ENCODE measurements around the gene ZSCAN5C.
"Not testable (repeated sequence)": the region's sequence is repeated elsewhere in the genome, so short reads cannot be mapped to it uniquely, and the experiment has no call there.

Gene ZSCAN5C

GRCh38 chr19:56174550-56174949, 27.5 kb upstream of the ZSCAN5C start:
- Histone ChIP-seq H3K27me3 (ENCODE audit: insufficient read depth, poor library complexity, severe bottlenecking) (peaks cover 5% of the 10 kb centered on the region), H3K27ac (replicated peaks) (no peak overlapping the region), H3K4me3 (replicated peaks; ENCODE audit: insufficient read depth, low read length) (no peak overlapping the region)
- TF ChIP-seq GABPA (IDR thresholded peaks at IDR 0.05; ENCODE audit: low read depth) (no peak), SPI1 (IDR thresholded peaks at IDR 0.05; ENCODE audit: borderline replicate concordance, low read depth) (no peak), CTCF (IDR thresholded peaks at IDR 0.05; ENCODE audit: insufficient read depth, low read length) (no peak), POLR2AphosphoS5 (IDR thresholded peaks at IDR 0.05; ENCODE audit: low read depth) (no peak), REST (IDR thresholded peaks at IDR 0.05; ENCODE audit: insufficient replicate concordance, low read depth) (no peak)
- no peak for DNase-seq (ENCODE audit: low read depth in 1 of 2, low spot score in 1 of 2)

GRCh38 chr19:56175861-56176307, 26.2 kb upstream of the ZSCAN5C start, which contains the start of gene GALP:
Gene GALP (plus strand): TSS chr19:56176008. CDS start chr19:56177109, 1,101 bp downstream.
- DNase-seq (ENCODE audit: low read depth in 1 of 2, low spot score in 1 of 2); H3K4me3 ChIP-seq (replicated peaks; ENCODE audit: insufficient read depth, low read length); H3K27me3 ChIP-seq (ENCODE audit: insufficient read depth, poor library complexity, severe bottlenecking); H3K27ac ChIP-seq (replicated peaks): not testable (repeated sequence)

- not testable (repeated sequence) for H3K27me3 ChIP-seq (ENCODE audit: insufficient read depth, poor library complexity, severe bottlenecking); DNase-seq (ENCODE audit: low read depth in 1 of 2, low spot score in 1 of 2); H3K4me3 ChIP-seq (replicated peaks; ENCODE audit: insufficient read depth, low read length); H3K27ac ChIP-seq (replicated peaks)
Measured at GRCh38 chr19:56176310-56176709, 25.8 kb upstream of the ZSCAN5C start.

- Histone ChIP-seq H3K27me3 (ENCODE audit: insufficient read depth, poor library complexity, severe bottlenecking) (peaks cover 5% of the 10 kb centered on the region), H3K27ac (replicated peaks) (no peak overlapping the region), H3K4me3 (replicated peaks; ENCODE audit: insufficient read depth, low read length) (no peak overlapping the region)
- no peak for TF ChIP-seq REST (IDR thresholded peaks at IDR 0.05; ENCODE audit: insufficient replicate concordance, low read depth)
- TF ChIP-seq SPI1 (IDR thresholded peaks at IDR 0.05; ENCODE audit: borderline replicate concordance, low read depth): no peak
- TF ChIP-seq CTCF (IDR thresholded peaks at IDR 0.05; ENCODE audit: insufficient read depth, low read length): no peak
- no peak for TF ChIP-seq GABPA (IDR thresholded peaks at IDR 0.05; ENCODE audit: low read depth)
- TF ChIP-seq POLR2AphosphoS5 (IDR thresholded peaks at IDR 0.05; ENCODE audit: low read depth): no peak
- DNase-seq (ENCODE audit: low read depth in 1 of 2, low spot score in 1 of 2): no peak
Measured at GRCh38 chr19:56176881-56177280, 25.2 kb upstream of the ZSCAN5C start.

GRCh38 chr19:56177564-56178243, 24.4 kb upstream of the ZSCAN5C start:
- DNase-seq (ENCODE audit: low read depth in 1 of 2, low spot score in 1 of 2): no peak
- TF ChIP-seq GABPA (IDR thresholded peaks at IDR 0.05; ENCODE audit: low read depth) (no peak), CTCF (IDR thresholded peaks at IDR 0.05; ENCODE audit: insufficient read depth, low read length) (no peak), REST (IDR thresholded peaks at IDR 0.05; ENCODE audit: insufficient replicate concordance, low read depth) (no peak), SPI1 (IDR thresholded peaks at IDR 0.05; ENCODE audit: borderline replicate concordance, low read depth) (no peak), POLR2AphosphoS5 (IDR thresholded peaks at IDR 0.05; ENCODE audit: low read depth) (no peak)
- no peak overlapping the region for H3K27ac ChIP-seq (replicated peaks)
- H3K4me3 ChIP-seq (replicated peaks; ENCODE audit: insufficient read depth, low read length): no peak overlapping the region
- H3K27me3 ChIP-seq (ENCODE audit: insufficient read depth, poor library complexity, severe bottlenecking): peaks cover 5% of the 10 kb centered on the region
